ENCODE results near the gene STXBP5. TPM values are rescaled to one million over a fixed set of nuclear protein-coding genes. Genes with fewer than 3 reads are reported as not detected.

The STXBP5 gene
- total RNA-seq, 2 donors from 2014 or later, result 9.9 to 13.6 TPM

GRCh38 chr6:147268254-147268653 is 64.0 kb downstream of the STXBP5 start:
- no peaks in the 10 kb centered on the region for H3K4me1 ChIP-seq
- no peaks in the 10 kb centered on the region for H3K9me3 ChIP-seq
- no peak for TF ChIP-seq CTCF (IDR thresholded peaks at IDR 0.05)
- H3K27me3 ChIP-seq, result no peaks in the 10 kb centered on the region
- no peak for DNase-seq (ENCODE audit: low spot score)
- H3K36me3 ChIP-seq, result peaks cover 18% of the 10 kb centered on the region
- no peak overlapping the region for H3K4me3 ChIP-seq
- no peak overlapping the region for H3K27ac ChIP-seq

GRCh38 chr6:147274012-147274411 is 69.8 kb downstream of the STXBP5 start:
- Histone ChIP-seq H3K36me3 (peaks cover 5% of the 10 kb centered on the region), H3K27me3 (no peaks in the 10 kb centered on the region)

GRCh38 chr6:147274776-147275175 is 70.6 kb downstream of the STXBP5 start:
- Histone ChIP-seq H3K27me3 (no peaks in the 10 kb centered on the region), H3K4me1 (no peaks in the 10 kb centered on the region), H3K36me3 (peaks cover 6% of the 10 kb centered on the region), H3K4me3 (no peak overlapping the region), H3K9me3 (no peaks in the 10 kb centered on the region), H3K27ac (no peak overlapping the region)
- DNase-seq (ENCODE audit: low spot score), result no peak
- TF ChIP-seq CTCF (IDR thresholded peaks at IDR 0.05), result no peak

More at GRCh38 chr6:147274012-147274411, 69.8 kb downstream of the STXBP5 start:
- Histone ChIP-seq H3K4me1 (no peaks in the 10 kb centered on the region), H3K4me3 (no peak overlapping the region), H3K27ac (no peak overlapping the region), H3K9me3 (no peaks in the 10 kb centered on the region)
- no peak for DNase-seq (ENCODE audit: low spot score)
- TF ChIP-seq CTCF (IDR thresholded peaks at IDR 0.05), result no peak

GRCh38 chr6:147278891-147279290 is 74.7 kb downstream of the STXBP5 start:
- no peak overlapping the region for H3K27ac ChIP-seq
- peaks cover 4% of the 10 kb centered on the region for H3K36me3 ChIP-seq
- TF ChIP-seq CTCF (IDR thresholded peaks at IDR 0.05), result no peak

GRCh38 chr6:147279427-147279826 is 75.2 kb downstream of the STXBP5 start:
- Histone ChIP-seq H3K9me3 (no peaks in the 10 kb centered on the region), H3K4me3 (no peak overlapping the region), H3K36me3 (peaks cover 4% of the 10 kb centered on the region), H3K27ac (no peak overlapping the region), H3K27me3 (no peaks in the 10 kb centered on the region), H3K4me1 (no peaks in the 10 kb centered on the region)
- DNase-seq (ENCODE audit: low spot score), result no peak
- no peak for TF ChIP-seq CTCF (IDR thresholded peaks at IDR 0.05)

More at GRCh38 chr6:147278891-147279290, 74.7 kb downstream of the STXBP5 start:
- Histone ChIP-seq H3K4me1 (no peaks in the 10 kb centered on the region), H3K4me3 (no peak overlapping the region), H3K27me3 (no peaks in the 10 kb centered on the region), H3K9me3 (no peaks in the 10 kb centered on the region)
- DNase-seq (ENCODE audit: low spot score), result no peak

- H3K27ac ChIP-seq, result no peak overlapping the region
- no peaks in the 10 kb centered on the region for H3K27me3 ChIP-seq
- H3K4me1 ChIP-seq, result peaks cover 0 to 5% of the 10 kb centered on the region in 2 donors
- no peaks in the 10 kb centered on the region for H3K9me3 ChIP-seq
- peaks cover 4% of the 10 kb centered on the region for H3K36me3 ChIP-seq
- TF ChIP-seq CTCF (IDR thresholded peaks at IDR 0.05), result no peak
- no peak for DNase-seq (ENCODE audit: low spot score)
- no peak overlapping the region for H3K4me3 ChIP-seq
Measured at GRCh38 chr6:147281895-147282565, 77.8 kb downstream of the STXBP5 start.
